Coronary artery (tissue), 2 donors: ENCODE measurements around the gene PTPRM.

ENCODE experiments used
- DNase-seq: peaks from one replicate; pipeline ENCODE4 v3.0.0-alpha.2; 2017; ENCODE audit warnings: low spot score
- H3K27ac ChIP-seq, 2 donors: fragments of 200-600 bp; sonication (generic); one replicate each; pipeline ENCODE4 v1.5.1; 2016 to 2019
- H3K4me3 ChIP-seq: fragments of 200-600 bp; sonication (generic); 2 replicates; pipeline ENCODE4 v1.5.1; 2016; ENCODE audit warnings: mild to moderate bottlenecking, moderate library complexity
- CTCF ChIP-seq: fragments of 200-600 bp; sonication (generic); IDR thresholded peaks from one replicate; pipeline ENCODE4 v1.5.1; 2019; ENCODE audit warnings: antibody characterized with exemption

Gene PTPRM

GRCh38 chr18:7848054-7848412, 280.9 kb downstream of the PTPRM start:
- Histone ChIP-seq H3K27ac (no peak overlapping the region), H3K4me3 (no peak overlapping the region)
- no peak for TF ChIP-seq CTCF
- no peak for DNase-seq

GRCh38 chr18:7850446-7850845, 283.3 kb downstream of the PTPRM start:
- no peak for DNase-seq
- Histone ChIP-seq H3K4me3 (no peak overlapping the region), H3K27ac (no peak overlapping the region)
- no peak for TF ChIP-seq CTCF

GRCh38 chr18:7855028-7855427, 287.9 kb downstream of the PTPRM start:
- no peak for DNase-seq
- TF ChIP-seq CTCF = no peak
- no peak overlapping the region for H3K27ac ChIP-seq
- no peak overlapping the region for H3K4me3 ChIP-seq

- H3K27ac ChIP-seq = no peak overlapping the region
- DNase-seq = no peak
- TF ChIP-seq CTCF = no peak
- no peak overlapping the region for H3K4me3 ChIP-seq
These were observed 288.6 kb downstream of the PTPRM start for GRCh38 chr18:7855671-7856070.

GRCh38 chr18:7856116-7856515, 289.0 kb downstream of the PTPRM start:
- TF ChIP-seq CTCF = no peak
- no peak overlapping the region for H3K27ac ChIP-seq

GRCh38 chr18:7856733-7857132, 289.6 kb downstream of the PTPRM start:
- TF ChIP-seq CTCF = no peak
- H3K4me3 ChIP-seq = no peak overlapping the region
- no peak for DNase-seq
- H3K27ac ChIP-seq = no peak overlapping the region

More at GRCh38 chr18:7856116-7856515, 289.0 kb downstream of the PTPRM start:
- no peak for DNase-seq
- H3K4me3 ChIP-seq = no peak overlapping the region

- no peak for DNase-seq
- no peak overlapping the region for H3K4me3 ChIP-seq
- TF ChIP-seq CTCF = no peak
- no peak overlapping the region for H3K27ac ChIP-seq
These were observed 290.4 kb downstream of the PTPRM start for GRCh38 chr18:7857562-7857961.
